GM12892 (cell line): Measurements from ENCODE around the gene TMA16.

Experiments
- POLR2A ChIP-seq: IDR thresholded peaks from 2 replicates; pipeline ENCODE4 v1.6.1; 2011; ENCODE audit warnings: low read depth, low read length, control low read depth
- POLR2AphosphoS5 ChIP-seq: IDR thresholded peaks from 2 replicates; pipeline ENCODE4 v1.6.1; 2011; ENCODE audit warnings: low read depth, low read length, control low read depth

DNA sequence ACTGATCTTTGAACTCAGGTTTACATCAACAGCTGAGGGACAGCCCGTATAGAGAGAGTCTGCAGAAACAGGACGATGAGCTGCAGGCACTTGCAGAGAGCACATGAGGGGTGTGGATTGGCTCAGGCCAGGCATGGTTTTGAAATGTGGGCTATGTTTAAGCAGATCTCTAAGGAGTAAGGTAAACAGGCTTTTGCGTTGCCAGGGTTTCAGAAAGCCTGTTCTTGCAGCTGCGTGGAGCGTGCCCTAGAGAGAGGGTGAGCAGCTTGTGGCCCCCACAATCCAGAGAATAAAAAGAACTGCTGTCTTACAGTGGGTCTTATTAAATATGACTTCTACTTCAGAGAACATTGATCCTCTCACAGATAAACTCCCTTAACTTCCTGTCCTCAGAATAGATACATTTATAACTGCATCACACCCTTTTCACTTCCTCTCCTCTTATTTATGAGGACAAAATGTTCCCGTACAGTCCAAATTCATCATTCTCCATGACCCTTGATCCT, 64.1 kb downstream of the TMA16 start:
- no peak for TF ChIP-seq POLR2AphosphoS5
- no peak for TF ChIP-seq POLR2A
